IgD-negative memory B cell (primary cell): ENCODE results near the gene KRT33B. TPM values are rescaled to one million over a fixed set of nuclear protein-coding genes. Genes with fewer than 3 reads are reported as not detected.
"Not testable (repeated sequence)": the region's sequence is repeated elsewhere in the genome, so short reads cannot be mapped to it uniquely, and the experiment has no call there.

Experiments
- H3K27ac Mint-ChIP-seq, 3 donors: one replicate each; pipeline ENCODE4 v1.8.0; 2020 to 2022; ENCODE audit warnings: mild to moderate bottlenecking in 3 of 3, mixed read lengths in 3 of 3, moderate library complexity in 1 of 3
- H3K27me3 Mint-ChIP-seq: one replicate; pipeline ENCODE4 v1.8.0; 2021; ENCODE audit warnings: mixed read lengths
- H3K36me3 Mint-ChIP-seq: one replicate; pipeline ENCODE4 v1.8.0; 2020; ENCODE audit warnings: mild to moderate bottlenecking, mixed read lengths
- H3K4me1 Mint-ChIP-seq, 3 donors: one replicate each; pipeline ENCODE4 v1.8.0; 2020 to 2022; ENCODE audit warnings: mixed read lengths in 3 of 3, mild to moderate bottlenecking in 1 of 3
- H3K4me3 Mint-ChIP-seq, 4 donors: one replicate each; pipeline ENCODE4 v1.8.0; 2020 to 2022; ENCODE audit warnings: mild to moderate bottlenecking in 4 of 4, mixed read lengths in 4 of 4, moderate library complexity in 3 of 4
- H3K9me3 Mint-ChIP-seq, 3 donors: one replicate each; pipeline ENCODE4 v1.8.0; 2020 to 2021; ENCODE audit warnings: mixed read lengths in 3 of 3, mild to moderate bottlenecking in 1 of 3
- polyA plus RNA-seq: library from polyadenylated mRNA; unstranded; fragments of 300-500 nt; fragmentation: Illumina TruSeq; gene quantifications from one replicate; pipeline ENCODE4 v1.2.3, GENCODE V29; 2021

KRT33B gene
- polyA plus RNA-seq, 1 donor from 2014 or later: not detected

DNA sequence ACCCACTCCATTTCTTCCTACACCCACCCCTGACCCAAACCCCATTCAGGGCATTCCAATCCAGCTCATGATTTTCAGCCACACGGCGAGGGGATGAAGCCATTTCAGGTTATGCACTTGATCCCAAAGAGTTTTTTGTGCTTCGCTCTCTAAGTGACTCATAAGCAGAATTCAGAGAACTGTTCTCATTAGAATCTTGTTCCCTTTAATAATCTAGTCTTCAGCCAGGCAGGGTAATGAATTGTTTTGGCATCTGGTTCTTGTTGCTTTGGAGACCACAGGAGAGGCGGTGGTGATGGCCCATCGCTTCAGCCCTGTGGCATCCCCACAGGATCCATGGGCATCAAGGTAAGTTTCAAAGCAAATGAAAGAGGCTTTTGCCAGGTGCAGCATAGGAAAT is 32.5 kb upstream of the KRT33B start:
- H3K4me1 Mint-ChIP-seq: no peaks in the 10 kb centered on the region
- no peak overlapping the region for H3K27ac Mint-ChIP-seq
- peaks cover 2% of the 10 kb centered on the region for H3K36me3 Mint-ChIP-seq
- H3K4me3 Mint-ChIP-seq: peak overlapping the region in 1 of 4 donors; percentile 10
- H3K9me3 Mint-ChIP-seq: no peaks in the 10 kb centered on the region
- H3K27me3 Mint-ChIP-seq: peaks cover 4% of the 10 kb centered on the region

DNA sequence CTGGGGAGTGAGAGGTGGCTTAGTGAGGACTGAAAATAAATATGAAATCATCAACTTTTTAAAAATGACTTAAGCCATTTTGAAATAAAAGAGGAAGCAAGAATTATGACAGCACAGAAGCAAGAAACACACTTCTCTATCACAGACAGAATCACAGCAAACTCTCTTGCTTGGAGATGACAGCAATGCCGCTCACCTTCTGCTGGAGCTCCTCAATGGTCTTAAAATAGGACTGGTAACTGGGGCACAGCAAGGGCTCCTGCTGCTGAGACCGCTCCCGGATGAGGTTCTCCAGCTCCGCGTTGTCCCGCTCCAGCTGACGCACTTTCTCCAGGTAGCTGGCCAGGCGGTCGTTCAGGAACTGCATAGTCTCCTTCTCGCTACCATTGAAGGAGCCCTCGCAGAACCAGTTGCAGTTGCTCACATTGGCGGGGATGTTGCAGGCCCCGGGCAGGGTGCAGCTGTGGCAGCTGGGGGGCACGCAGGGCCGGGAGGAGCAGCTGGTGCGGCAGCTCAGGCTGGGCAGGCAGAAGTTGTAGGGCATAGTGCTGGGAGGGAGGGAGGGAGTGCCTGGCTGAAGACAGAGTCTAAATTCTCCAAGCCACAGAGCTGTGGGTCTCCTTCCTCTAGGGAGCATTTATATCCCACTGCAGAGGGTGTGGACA is 27.5 kb upstream of the KRT33B start, which contains the start of gene KRT31:
TSS of gene KRT31 (minus strand) at position 613 of the 665 bp plus-strand sequence. CDS start at position 544, 69 bp downstream.
- H3K27ac Mint-ChIP-seq: no peak within 1 kb of the TSS
- no peaks in the 10 kb centered on the region for H3K4me1 Mint-ChIP-seq
- H3K36me3 Mint-ChIP-seq: no peaks in the 10 kb centered on the region
- H3K4me3 Mint-ChIP-seq: no peak within 1 kb of the TSS
- H3K27me3 Mint-ChIP-seq: peaks cover 6% of the 10 kb centered on the region
- no peaks in the 10 kb centered on the region for H3K9me3 Mint-ChIP-seq

DNA sequence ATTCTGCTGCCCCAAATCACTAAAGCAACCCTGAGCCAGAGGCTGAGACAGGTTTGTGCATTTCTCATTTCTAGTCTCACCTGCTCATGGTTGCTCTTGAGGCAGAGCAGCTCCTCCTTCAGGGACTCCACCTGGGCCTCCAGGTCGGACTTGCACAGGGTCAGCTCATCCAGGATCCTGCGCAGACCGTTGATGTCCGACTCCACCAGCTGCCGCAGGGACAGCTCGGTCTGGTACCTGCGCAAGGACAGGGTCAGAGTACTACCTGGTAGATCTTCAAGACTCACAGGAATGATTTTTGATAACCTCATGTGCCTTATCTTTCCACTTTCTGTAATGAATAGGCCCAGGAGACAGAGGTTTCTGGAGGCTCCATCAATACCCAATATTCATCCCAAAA is 26.7 kb upstream of the KRT33B start:
- Mint-ChIP-seq H3K4me3 (no peak overlapping the region), H3K27ac (no peak overlapping the region), H3K36me3 (no peaks in the 10 kb centered on the region), H3K9me3 (no peaks in the 10 kb centered on the region), H3K27me3 (peaks cover 8% of the 10 kb centered on the region), H3K4me1 (no peaks in the 10 kb centered on the region)

DNA sequence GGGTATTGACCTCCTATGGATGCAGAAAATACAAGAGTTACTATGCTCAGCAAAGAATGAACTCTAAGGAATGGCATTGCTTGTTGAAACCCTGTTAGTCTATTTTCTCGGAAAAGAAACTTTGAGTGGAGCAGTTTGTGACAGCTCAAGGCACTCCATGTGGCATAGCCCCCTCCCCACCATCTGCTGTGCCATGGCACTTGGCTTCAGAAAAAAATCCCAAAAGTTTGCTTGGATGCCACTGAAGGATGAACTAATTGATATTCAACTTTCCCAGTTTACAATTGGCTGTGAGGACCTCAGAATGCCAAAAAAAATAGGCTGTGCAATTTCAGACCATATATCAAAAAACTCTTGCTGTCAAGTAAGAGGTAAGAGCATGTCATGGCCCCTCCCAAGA is 26.0 kb upstream of the KRT33B start:
- H3K4me3 Mint-ChIP-seq: no peak overlapping the region
- H3K27ac Mint-ChIP-seq: no peak overlapping the region
- H3K27me3 Mint-ChIP-seq: peaks cover 11% of the 10 kb centered on the region
- no peaks in the 10 kb centered on the region for H3K9me3 Mint-ChIP-seq
- no peaks in the 10 kb centered on the region for H3K4me1 Mint-ChIP-seq
- H3K36me3 Mint-ChIP-seq: no peaks in the 10 kb centered on the region

DNA sequence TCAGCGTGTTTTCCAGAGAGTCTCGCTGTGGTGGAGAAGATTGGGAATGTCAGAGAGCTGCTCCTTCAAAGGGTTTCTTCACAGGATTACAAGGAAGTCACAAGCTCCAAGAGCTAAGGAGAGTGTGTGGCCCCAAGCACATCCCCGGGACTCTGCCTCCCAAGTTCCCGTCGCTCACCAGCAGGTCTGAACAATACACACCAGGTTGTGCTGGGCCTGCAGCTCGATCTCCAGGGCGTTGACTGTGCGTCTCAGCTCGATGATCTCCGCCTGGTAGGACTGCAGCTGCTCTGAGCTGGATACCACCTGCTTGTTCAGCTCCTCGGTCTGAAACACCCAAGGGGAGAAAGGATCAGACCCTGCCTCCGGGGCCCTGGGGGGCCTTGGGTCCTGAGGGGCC is 25.4 kb upstream of the KRT33B start:
- not testable (repeated sequence) for H3K36me3 Mint-ChIP-seq, H3K4me1 Mint-ChIP-seq, H3K27ac Mint-ChIP-seq, H3K9me3 Mint-ChIP-seq, H3K4me3 Mint-ChIP-seq
- H3K27me3 Mint-ChIP-seq: peaks cover 14% of the 10 kb centered on the region

DNA sequence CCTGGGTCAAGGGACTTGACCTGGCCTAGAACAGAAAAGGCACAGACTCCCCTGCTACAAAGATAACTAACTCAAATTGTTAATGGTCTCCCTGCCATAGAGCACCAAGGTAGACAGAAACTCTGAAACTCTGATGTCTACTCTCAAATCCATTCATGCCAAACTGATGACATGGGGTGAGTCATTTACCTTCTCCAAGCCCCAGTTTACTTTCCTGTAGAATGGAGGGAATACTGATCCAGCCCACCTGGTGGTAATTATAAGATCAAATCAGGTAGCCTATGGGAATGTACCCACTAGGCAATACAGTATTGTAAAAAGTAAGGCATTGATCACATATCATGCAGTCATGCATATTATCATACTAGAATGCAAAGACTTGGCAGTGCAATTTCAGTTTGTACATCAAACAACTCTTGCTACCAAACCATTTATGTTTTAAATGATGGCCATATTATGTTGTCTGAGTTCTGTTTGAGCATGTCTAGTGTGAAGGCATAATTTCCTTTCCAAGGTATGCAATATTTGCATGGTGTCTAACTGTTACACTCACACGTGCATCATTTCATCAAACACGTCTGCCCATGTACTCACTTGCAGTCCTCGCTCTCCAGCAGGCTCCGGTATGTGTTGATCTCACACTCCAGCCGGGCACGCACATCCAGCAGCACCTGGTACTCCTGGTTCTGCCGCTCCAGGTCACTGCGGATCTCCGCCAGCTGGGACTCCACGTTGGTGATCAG is 24.8 kb upstream of the KRT33B start:
- H3K4me1 Mint-ChIP-seq: no peaks in the 10 kb centered on the region
- H3K9me3 Mint-ChIP-seq: no peaks in the 10 kb centered on the region
- peaks cover 14% of the 10 kb centered on the region for H3K27me3 Mint-ChIP-seq
- peaks cover 3% of the 10 kb centered on the region for H3K36me3 Mint-ChIP-seq
- no peak overlapping the region for H3K27ac Mint-ChIP-seq
- no peak overlapping the region for H3K4me3 Mint-ChIP-seq

DNA sequence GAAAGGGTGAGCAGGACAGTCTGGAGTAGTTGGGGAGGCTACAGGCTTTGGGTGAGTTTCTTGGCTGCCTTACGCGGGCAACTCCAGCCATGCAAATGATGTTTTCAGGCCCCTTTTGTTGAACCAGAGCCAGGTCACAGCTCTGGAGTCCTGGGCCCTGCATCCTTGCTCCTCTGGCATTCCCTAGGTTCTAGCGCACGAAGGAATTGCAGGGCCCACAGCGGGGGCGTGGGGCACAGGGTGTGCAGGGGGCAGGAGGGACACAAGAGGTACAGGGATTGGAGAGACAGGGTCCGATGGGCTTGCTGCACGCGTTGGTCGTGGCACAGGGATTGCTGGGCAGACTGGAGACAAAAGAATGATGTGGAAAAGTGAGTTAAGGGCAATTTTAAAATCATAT is 24.2 kb upstream of the KRT33B start:
- peaks cover 14% of the 10 kb centered on the region for H3K27me3 Mint-ChIP-seq
- no peaks in the 10 kb centered on the region for H3K4me1 Mint-ChIP-seq
- peaks cover 3% of the 10 kb centered on the region for H3K36me3 Mint-ChIP-seq
- no peak overlapping the region for H3K27ac Mint-ChIP-seq
- no peaks in the 10 kb centered on the region for H3K9me3 Mint-ChIP-seq
- H3K4me3 Mint-ChIP-seq: no peak overlapping the region

DNA sequence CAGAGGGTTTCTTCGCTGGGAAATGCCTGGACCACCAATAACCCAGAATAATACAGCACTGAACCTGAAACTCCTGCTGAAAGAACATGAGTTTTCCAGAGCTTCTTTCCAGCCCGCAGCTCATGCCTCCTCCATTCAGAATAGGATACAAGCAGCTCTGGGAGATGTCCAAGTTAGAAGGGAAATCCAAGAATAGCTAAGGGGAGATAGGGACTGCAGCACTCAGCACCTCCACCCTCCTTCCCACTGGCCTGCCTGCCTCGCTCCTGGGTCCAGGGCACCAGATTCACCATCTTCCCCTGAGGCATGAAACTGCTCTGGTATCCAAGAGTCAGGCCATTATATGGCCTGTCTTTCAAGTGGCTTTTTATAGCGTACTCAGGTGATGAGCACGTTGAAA is 23.7 kb upstream of the KRT33B start:
- no peak overlapping the region for H3K27ac Mint-ChIP-seq
- no peak overlapping the region for H3K4me3 Mint-ChIP-seq
- peaks cover 0 to 2% (median under 1%) of the 10 kb centered on the region in 3 donors for H3K9me3 Mint-ChIP-seq
- H3K36me3 Mint-ChIP-seq: peaks cover 3% of the 10 kb centered on the region
- H3K27me3 Mint-ChIP-seq: peaks cover 14% of the 10 kb centered on the region
- H3K4me1 Mint-ChIP-seq: no peaks in the 10 kb centered on the region

DNA sequence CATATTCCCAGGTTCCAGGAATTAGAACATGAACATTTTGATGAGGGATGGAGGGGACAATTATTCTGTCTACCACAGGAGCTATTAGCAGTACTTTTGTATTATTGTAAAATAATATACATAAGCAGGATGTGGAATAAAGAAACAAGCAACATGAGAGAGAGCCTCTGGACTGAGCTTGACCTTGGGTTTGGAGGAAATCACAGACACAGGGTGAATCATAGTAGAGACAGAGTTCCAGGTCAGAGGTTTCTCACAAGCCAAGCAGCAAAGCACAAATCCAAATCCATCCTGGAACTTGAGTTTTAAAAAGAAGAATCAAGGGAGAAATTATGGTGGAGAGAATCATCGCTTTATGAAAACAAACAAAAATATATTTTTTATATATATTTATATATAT is 22.7 kb upstream of the KRT33B start:
- Mint-ChIP-seq H3K9me3 (peaks cover 2 to 6% (median 2%) of the 10 kb centered on the region in 3 donors), H3K4me3 (no peak overlapping the region), H3K27ac (no peak overlapping the region), H3K36me3 (peaks cover 3% of the 10 kb centered on the region), H3K27me3 (peaks cover 15% of the 10 kb centered on the region), H3K4me1 (no peaks in the 10 kb centered on the region)

DNA sequence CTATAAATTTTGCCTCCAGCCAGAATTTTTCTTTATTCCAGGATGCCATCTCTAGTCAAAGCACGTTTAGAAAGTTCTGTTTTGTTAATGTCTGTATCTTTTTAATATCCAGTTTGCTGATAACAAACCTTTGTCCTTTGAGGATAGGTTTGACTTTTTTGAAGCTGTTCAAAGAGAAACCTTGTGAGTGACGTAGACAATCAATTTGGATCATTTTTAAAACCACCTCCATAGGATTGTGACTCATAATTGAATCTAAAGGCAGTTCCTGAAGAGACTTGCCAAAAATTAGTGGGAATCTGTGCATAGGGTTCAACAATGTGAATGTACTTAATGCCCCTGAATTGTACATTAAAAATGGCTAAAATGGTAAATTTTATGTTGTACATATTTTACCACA is 21.9 kb upstream of the KRT33B start:
- H3K27me3 Mint-ChIP-seq: peaks cover 15% of the 10 kb centered on the region
- no peak overlapping the region for H3K27ac Mint-ChIP-seq
- H3K4me3 Mint-ChIP-seq: no peak overlapping the region
- H3K4me1 Mint-ChIP-seq: no peaks in the 10 kb centered on the region
- H3K9me3 Mint-ChIP-seq: peaks cover 4 to 10% (median 7%) of the 10 kb centered on the region in 3 donors
- H3K36me3 Mint-ChIP-seq: peaks cover 3% of the 10 kb centered on the region

DNA sequence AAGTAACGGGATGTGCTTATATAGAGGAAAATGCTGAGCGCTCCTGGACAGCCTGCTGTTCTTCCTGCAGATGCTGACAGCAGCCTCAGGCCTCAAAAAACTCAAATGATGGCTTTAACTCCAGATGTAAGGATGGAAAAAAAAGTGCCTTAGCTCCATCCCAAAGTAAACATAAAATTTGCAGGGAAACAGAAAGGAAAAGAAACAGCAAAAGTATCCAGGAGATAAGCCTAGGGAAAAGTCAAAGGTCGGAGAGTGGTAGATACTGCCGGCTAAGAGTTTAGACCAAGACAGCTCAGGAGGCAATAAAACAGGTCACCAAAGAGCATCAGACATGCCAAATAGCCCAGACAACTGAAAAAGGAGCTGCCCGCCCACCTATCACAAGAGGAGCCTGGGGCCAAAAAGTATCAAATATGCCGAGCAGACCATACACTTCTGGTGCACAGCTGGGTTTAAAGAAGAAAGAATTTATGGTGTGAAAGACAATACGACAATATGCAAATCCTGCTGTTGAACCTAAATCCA is 20.9 kb upstream of the KRT33B start:
- H3K27ac Mint-ChIP-seq: peak overlapping the region in 1 of 3 donors; percentile 3
- no peak overlapping the region for H3K4me3 Mint-ChIP-seq
- H3K9me3 Mint-ChIP-seq: peaks cover 6 to 14% (median 10%) of the 10 kb centered on the region in 3 donors
- H3K36me3 Mint-ChIP-seq: peaks cover 3% of the 10 kb centered on the region
- peaks cover 13% of the 10 kb centered on the region for H3K27me3 Mint-ChIP-seq
- no peaks in the 10 kb centered on the region for H3K4me1 Mint-ChIP-seq

DNA sequence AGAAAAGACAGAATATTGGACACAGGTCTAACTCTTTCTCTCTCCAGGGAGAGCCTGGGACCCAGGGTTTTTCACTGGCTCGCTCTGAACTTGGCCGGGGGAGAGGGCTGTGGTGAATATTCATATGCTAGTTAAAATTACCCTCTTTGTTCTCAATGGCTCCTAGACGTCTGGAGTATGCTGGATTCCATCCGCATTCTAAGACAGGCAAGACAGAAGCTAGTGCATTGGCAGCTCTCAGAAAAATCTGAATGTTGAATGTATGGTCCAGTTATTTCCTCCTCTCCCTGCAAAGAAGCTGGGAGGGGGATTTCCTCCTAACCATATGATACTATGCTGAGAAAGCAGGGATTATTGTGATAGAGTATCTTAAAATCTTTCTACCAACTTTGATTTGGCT is 18.1 kb upstream of the KRT33B start:
- H3K4me3 Mint-ChIP-seq: no peak overlapping the region
- H3K4me1 Mint-ChIP-seq: no peaks in the 10 kb centered on the region
- H3K27me3 Mint-ChIP-seq: peaks cover 14% of the 10 kb centered on the region
- H3K27ac Mint-ChIP-seq: no peak overlapping the region
- peaks cover 4% of the 10 kb centered on the region for H3K36me3 Mint-ChIP-seq
- H3K9me3 Mint-ChIP-seq: peaks cover 6 to 20% (median 10%) of the 10 kb centered on the region in 3 donors

DNA sequence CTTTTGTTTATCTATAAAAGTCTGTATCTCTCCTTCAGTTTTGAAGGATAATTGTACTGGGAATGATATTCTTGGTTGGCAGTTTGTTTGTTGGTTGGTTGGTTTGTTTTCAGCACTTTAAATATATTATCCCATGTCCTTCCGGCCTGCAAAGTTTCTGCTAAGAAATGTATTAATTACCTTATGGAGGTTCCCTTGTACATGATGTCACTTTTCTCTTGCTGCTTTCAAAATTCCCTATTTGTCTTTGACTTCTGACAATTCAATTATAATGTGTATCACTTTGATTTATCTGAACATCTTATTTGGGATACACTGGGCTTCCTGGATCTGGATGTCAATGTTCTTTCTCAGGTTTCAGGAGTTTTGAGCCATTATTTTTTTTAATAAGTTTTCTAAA is 16.6 kb upstream of the KRT33B start:
- Mint-ChIP-seq H3K36me3 (peaks cover 4% of the 10 kb centered on the region), H3K27ac (no peak overlapping the region), H3K9me3 (peaks cover 6 to 20% (median 10%) of the 10 kb centered on the region in 3 donors), H3K4me1 (no peaks in the 10 kb centered on the region), H3K27me3 (peaks cover 15% of the 10 kb centered on the region), H3K4me3 (no peak overlapping the region)

DNA sequence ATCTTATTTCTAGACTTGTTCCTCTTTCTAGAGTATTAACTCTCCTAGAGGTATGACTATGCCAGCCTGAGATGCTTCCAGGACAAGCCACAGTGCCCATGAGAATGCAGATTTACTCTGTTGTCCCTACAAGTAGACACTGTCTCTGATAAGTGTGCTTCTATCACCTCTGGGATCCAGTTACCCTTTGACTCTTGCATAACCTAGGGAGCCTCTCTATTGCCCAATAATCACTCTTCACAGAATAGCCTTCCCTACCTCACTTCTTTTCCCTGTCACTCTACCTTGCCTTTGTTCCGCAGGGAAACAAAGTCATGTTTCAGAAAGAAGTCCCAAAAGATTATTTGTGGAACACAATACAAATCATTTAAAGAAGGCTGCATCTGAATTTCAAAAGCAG is 14.1 kb upstream of the KRT33B start:
- H3K4me3 Mint-ChIP-seq: no peak overlapping the region
- peaks cover 6 to 20% (median 10%) of the 10 kb centered on the region in 3 donors for H3K9me3 Mint-ChIP-seq
- no peaks in the 10 kb centered on the region for H3K4me1 Mint-ChIP-seq
- no peak overlapping the region for H3K27ac Mint-ChIP-seq
- H3K27me3 Mint-ChIP-seq: peaks cover 10% of the 10 kb centered on the region
- peaks cover 1% of the 10 kb centered on the region for H3K36me3 Mint-ChIP-seq

DNA sequence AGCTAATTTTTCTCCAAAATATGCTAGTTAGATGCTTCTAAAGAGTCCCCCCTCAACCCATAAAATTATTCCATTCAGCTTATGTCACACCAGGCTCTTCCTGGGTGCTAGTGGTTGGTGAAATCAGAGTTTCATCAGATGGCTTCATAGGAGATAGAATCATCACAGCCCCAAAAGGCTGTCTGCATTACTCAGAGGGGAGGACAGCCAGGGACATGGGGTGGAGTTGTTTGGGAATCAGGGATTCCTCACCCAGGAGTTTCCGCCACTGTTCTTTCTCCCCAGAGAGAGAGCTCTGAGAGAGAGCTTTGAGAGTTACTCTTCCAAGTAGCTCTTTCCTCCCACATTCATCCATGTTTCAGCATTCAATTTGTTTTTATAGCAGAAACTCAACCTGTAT is 12.8 kb upstream of the KRT33B start:
- H3K36me3 Mint-ChIP-seq: peaks cover 1% of the 10 kb centered on the region
- peaks cover 4 to 19% (median 5%) of the 10 kb centered on the region in 3 donors for H3K9me3 Mint-ChIP-seq
- no peak overlapping the region for H3K4me3 Mint-ChIP-seq
- H3K27ac Mint-ChIP-seq: no peak overlapping the region
- H3K4me1 Mint-ChIP-seq: no peaks in the 10 kb centered on the region
- peaks cover 8% of the 10 kb centered on the region for H3K27me3 Mint-ChIP-seq

DNA sequence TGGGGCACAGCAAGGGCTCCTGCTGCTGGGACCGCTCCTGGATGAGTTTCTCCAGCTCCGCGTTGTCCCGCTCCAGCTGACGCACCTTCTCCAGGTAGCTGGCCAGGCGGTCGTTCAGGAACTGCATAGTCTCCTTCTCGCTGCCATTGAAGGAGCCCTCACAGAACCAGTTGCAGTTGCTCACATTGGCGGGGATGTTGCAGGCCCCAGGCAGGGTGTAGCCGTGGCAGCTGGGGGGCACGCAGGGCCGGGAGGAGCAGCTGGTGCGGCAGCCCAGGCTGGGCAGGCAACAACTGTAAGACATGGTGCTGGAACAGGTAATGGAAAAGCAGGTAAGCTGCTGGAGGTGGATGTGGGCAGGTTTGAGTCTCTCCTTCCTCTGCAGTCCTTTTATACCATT is 12.3 kb upstream of the KRT33B start, which contains the start of gene KRT34:
TSS of gene KRT34 (minus strand) at position 364 of the 400 bp plus-strand sequence. CDS start at position 304, 60 bp downstream.
- H3K36me3 Mint-ChIP-seq, H3K27ac Mint-ChIP-seq, H3K27me3 Mint-ChIP-seq, H3K4me3 Mint-ChIP-seq, H3K4me1 Mint-ChIP-seq: not testable (repeated sequence)
- peaks cover 3 to 16% (median 4%) of the 10 kb centered on the region in 3 donors for H3K9me3 Mint-ChIP-seq
